HL-60 (cell line): ENCODE data around the gene DTNBP1.

ENCODE experiments used
- CTCF ChIP-seq: IDR thresholded peaks from one replicate; pipeline ENCODE4 v1.5.1; 2011; ENCODE audit warnings: low read length, control low read depth, inconsistent platforms; ENCODE audit not compliant: insufficient read depth
- GABPA ChIP-seq: IDR thresholded peaks from 2 replicates; pipeline ENCODE4 v1.6.1; 2012; ENCODE audit warnings: low read depth
- POLR2AphosphoS5 ChIP-seq: IDR thresholded peaks from 2 replicates; pipeline ENCODE4 v1.6.1; 2012; ENCODE audit warnings: low read depth
- REST ChIP-seq: IDR thresholded peaks from 2 replicates; pipeline ENCODE4 v1.6.1; 2012; ENCODE audit warnings: low read depth; ENCODE audit not compliant: insufficient replicate concordance
- SPI1 ChIP-seq: IDR thresholded peaks from 2 replicates; pipeline ENCODE4 v1.6.1; 2012; ENCODE audit warnings: low read depth, mild to moderate bottlenecking, borderline replicate concordance

DNA sequence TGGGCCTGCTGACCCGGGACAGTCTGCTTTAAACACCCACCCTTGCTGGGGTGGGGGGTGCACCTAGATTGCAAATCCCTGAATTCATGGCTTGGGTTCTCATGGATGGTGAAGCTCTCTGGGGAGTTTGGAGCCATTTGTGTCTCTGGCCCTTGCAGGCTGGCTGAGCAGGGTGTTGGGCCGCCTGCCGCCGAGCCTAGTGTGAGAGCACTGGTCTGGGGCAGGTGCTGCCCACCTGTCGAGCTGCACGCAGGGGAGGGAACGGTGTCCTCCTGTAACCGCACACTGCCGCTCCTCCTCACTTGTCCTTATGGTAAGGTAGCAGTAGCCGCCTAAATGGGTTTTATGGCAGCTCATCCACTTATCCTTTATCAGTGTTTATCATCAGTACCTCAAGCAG is 143.9 kb downstream of the DTNBP1 start:
- TF ChIP-seq CTCF (no peak), REST (no peak), GABPA (no peak), POLR2AphosphoS5 (peak; percentile 34; the same call in 1 of the 2 replicates), SPI1 (no peak)
